Measurements from ENCODE around the gene PROCR. TPM values are rescaled to one million over a fixed set of nuclear protein-coding genes. Genes with fewer than 3 reads are reported as not detected.

Gene PROCR
- total and polyA plus RNA-seq, 10 of the 15 experiments (the other 5 are each of a cell fraction or from before 2014, with no cell fraction given): 0.12 to 0.78 (median 0.35) TPM; not detected in 2

DNA sequence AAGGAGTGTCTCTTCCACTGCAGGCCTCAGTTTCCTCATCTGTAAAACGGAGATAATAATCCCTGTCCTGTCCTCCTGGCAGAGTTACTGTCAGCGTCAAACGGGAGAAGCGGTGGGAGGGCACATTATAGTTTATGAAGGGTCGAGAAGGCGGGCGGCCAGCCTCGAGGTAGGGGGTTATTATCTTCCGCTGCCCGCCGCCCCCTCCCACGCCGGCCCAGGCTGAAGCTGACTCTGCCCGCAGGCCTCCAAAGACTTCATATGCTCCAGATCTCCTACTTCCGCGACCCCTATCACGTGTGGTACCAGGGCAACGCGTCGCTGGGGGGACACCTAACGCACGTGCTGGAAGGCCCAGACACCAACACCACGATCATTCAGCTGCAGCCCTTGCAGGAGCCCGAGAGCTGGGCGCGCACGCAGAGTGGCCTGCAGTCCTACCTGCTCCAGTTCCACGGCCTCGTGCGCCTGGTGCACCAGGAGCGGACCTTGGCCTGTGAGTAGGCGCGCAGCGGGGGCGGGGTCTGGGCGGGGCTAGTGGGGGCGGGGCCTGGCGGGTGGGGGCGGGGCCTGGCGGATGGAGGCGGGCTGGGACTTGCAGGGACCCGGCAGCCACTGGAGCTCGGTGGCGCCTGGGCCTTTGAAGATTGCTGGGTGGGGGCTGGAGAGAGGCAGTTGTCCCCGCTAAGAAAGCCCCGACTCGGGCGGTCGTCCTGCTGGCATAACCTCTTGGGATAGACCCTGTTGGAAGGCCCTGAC, 2.8 kb downstream of the PROCR start:
- WGBS (ENCODE audit: insufficient coverage, insufficient replicate concordance, low lambda C conversion rate, missing lambda C conversion rate): 86% methylated on average over 24 of the region's 49 CpGs
- Histone ChIP-seq H3K27me3 (replicated peaks in 1 of 2; ENCODE audit: control insufficient read depth in 2 of 2, insufficient read depth in 2 of 2, low read length in 1 of 2) (no peaks in the 10 kb centered on the region), H3K4me2 (ENCODE audit: control insufficient read depth, insufficient read depth) (no peak overlapping the region), H3K27ac (ENCODE audit: control insufficient read depth, insufficient read depth) (no peak overlapping the region), H3K79me2 (ENCODE audit: control insufficient read depth, insufficient read depth, low read length) (no peaks in the 10 kb centered on the region), H3K9ac (ENCODE audit: control insufficient read depth, insufficient read depth, low read length) (no peak overlapping the region), H3K36me3 (ENCODE audit: control insufficient read depth in 2 of 2, insufficient read depth in 2 of 2, low read length in 1 of 2) (no peaks in the 10 kb centered on the region), H4K20me1 (ENCODE audit: control insufficient read depth, insufficient read depth) (no peaks in the 10 kb centered on the region), H3K4me3 (no peak overlapping the region), H3K9me3 (replicated peaks; ENCODE audit: control insufficient read depth, insufficient read depth, low read length) (no peaks in the 10 kb centered on the region), H2AFZ (ENCODE audit: control insufficient read depth, low read depth, low read length) (no peak overlapping the region), H3K4me1 (ENCODE audit: control insufficient read depth, insufficient read depth, low read length) (no peaks in the 10 kb centered on the region)
- ChIA-PET POLR2A (no interaction called here), RAD21 (ENCODE audit: unreplicated experiment) (no interaction called here), CTCF (interaction anchor here (0.6 kb wide), 1 partner anchor 149 kb away, joined by 3 read pairs; no protein-coding TSS in a partner anchor), SMC1A (ENCODE audit: uncharacterized antibody, unreplicated experiment) (no interaction called here)
- DNase-seq (ENCODE audit: low read depth, low spot score) (no peak), ATAC-seq (no peak), FAIRE-seq (no peak)
- no TSS peak for BruUV-seq (replicated peaks)
- in situ Hi-C loops (cut with MboI): no loop called here
- TF ChIP-seq CBX5 (IDR thresholded peaks at IDR 0.05; ENCODE audit: low read depth): no peak
- intact Hi-C loops (cut with micrococcal nuclease; ENCODE audit: unreplicated experiment): no loop called here

DNA sequence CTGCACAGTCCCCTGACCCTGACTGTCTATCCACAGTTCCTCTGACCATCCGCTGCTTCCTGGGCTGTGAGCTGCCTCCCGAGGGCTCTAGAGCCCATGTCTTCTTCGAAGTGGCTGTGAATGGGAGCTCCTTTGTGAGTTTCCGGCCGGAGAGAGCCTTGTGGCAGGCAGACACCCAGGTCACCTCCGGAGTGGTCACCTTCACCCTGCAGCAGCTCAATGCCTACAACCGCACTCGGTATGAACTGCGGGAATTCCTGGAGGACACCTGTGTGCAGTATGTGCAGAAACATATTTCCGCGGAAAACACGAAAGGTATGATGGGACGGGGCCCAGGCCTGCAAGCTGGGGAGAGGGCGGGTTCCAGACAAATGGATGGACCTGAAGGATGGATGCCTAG, 4.3 kb downstream of the PROCR start:
- no peaks in the 10 kb centered on the region for H3K9me3 ChIP-seq (replicated peaks; ENCODE audit: control insufficient read depth, insufficient read depth, low read length)
- H3K9ac ChIP-seq (ENCODE audit: control insufficient read depth, insufficient read depth, low read length): no peak overlapping the region
- DNase-seq (ENCODE audit: low read depth, low spot score) (no peak), ATAC-seq (no peak), FAIRE-seq (no peak)
- H3K4me2 ChIP-seq (ENCODE audit: control insufficient read depth, insufficient read depth): no peak overlapping the region
- ChIA-PET RAD21 (ENCODE audit: unreplicated experiment) (no interaction called here), POLR2A (no interaction called here), SMC1A (ENCODE audit: uncharacterized antibody, unreplicated experiment) (no interaction called here), CTCF (no interaction called here)
- H3K27me3 ChIP-seq (replicated peaks in 1 of 2; ENCODE audit: control insufficient read depth in 2 of 2, insufficient read depth in 2 of 2, low read length in 1 of 2): no peaks in the 10 kb centered on the region
- no peaks in the 10 kb centered on the region for H3K4me1 ChIP-seq (ENCODE audit: control insufficient read depth, insufficient read depth, low read length)
- in situ Hi-C loops (cut with MboI) (no loop called here), intact Hi-C loops (cut with micrococcal nuclease; ENCODE audit: unreplicated experiment) (no loop called here)
- no TSS peak for BruUV-seq (replicated peaks)
- no peaks in the 10 kb centered on the region for H3K79me2 ChIP-seq (ENCODE audit: control insufficient read depth, insufficient read depth, low read length)
- H3K36me3 ChIP-seq (ENCODE audit: control insufficient read depth in 2 of 2, insufficient read depth in 2 of 2, low read length in 1 of 2): no peaks in the 10 kb centered on the region
- whole genome bisulfite sequencing (ENCODE audit: insufficient coverage, insufficient replicate concordance, low lambda C conversion rate, missing lambda C conversion rate): 80% methylated on average over 14 of the region's 14 CpGs
- no peak overlapping the region for H3K4me3 ChIP-seq
- no peak overlapping the region for H2AFZ ChIP-seq (ENCODE audit: control insufficient read depth, low read depth, low read length)
- H4K20me1 ChIP-seq (ENCODE audit: control insufficient read depth, insufficient read depth): no peaks in the 10 kb centered on the region
- H3K27ac ChIP-seq (ENCODE audit: control insufficient read depth, insufficient read depth): no peak overlapping the region
- TF ChIP-seq, protein P1, sequence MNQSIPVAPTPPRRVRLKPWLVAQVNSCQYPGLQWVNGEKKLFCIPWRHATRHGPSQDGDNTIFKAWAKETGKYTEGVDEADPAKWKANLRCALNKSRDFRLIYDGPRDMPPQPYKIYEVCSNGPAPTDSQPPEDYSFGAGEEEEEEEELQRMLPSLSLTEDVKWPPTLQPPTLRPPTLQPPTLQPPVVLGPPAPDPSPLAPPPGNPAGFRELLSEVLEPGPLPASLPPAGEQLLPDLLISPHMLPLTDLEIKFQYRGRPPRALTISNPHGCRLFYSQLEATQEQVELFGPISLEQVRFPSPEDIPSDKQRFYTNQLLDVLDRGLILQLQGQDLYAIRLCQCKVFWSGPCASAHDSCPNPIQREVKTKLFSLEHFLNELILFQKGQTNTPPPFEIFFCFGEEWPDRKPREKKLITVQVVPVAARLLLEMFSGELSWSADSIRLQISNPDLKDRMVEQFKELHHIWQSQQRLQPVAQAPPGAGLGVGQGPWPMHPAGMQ (IDR thresholded peaks at IDR 0.05; ENCODE audit: borderline replicate concordance): no peak
- TF ChIP-seq GATAD2B (conservative IDR thresholded peaks at IDR 0.05; ENCODE audit: low read depth) (no peak), HDAC6 (IDR thresholded peaks at IDR 0.05; ENCODE audit: unreplicated experiment) (no peak), SMARCA5 (IDR thresholded peaks at IDR 0.05) (no peak), ESRRA (IDR thresholded peaks at IDR 0.05; ENCODE audit: low read length) (no peak), MYB (IDR thresholded peaks at IDR 0.05; ENCODE audit: borderline replicate concordance, low read depth, low read length) (no peak), CEBPB (IDR thresholded peaks at IDR 0.05; ENCODE audit: borderline replicate concordance in 1 of 2, low read depth in 2 of 2, low read length in 2 of 2) (no peak), ZNF274 (IDR thresholded peaks at IDR 0.05; ENCODE audit: insufficient read depth, insufficient read length) (no peak), IKZF2 (IDR thresholded peaks at IDR 0.05) (no peak), RUNX3 (IDR thresholded peaks at IDR 0.05; ENCODE audit: low read length) (no peak), RCOR1 (conservative IDR thresholded peaks at IDR 0.05; ENCODE audit: low read depth, low read length) (no peak)
- TF ChIP-seq, protein P2, sequence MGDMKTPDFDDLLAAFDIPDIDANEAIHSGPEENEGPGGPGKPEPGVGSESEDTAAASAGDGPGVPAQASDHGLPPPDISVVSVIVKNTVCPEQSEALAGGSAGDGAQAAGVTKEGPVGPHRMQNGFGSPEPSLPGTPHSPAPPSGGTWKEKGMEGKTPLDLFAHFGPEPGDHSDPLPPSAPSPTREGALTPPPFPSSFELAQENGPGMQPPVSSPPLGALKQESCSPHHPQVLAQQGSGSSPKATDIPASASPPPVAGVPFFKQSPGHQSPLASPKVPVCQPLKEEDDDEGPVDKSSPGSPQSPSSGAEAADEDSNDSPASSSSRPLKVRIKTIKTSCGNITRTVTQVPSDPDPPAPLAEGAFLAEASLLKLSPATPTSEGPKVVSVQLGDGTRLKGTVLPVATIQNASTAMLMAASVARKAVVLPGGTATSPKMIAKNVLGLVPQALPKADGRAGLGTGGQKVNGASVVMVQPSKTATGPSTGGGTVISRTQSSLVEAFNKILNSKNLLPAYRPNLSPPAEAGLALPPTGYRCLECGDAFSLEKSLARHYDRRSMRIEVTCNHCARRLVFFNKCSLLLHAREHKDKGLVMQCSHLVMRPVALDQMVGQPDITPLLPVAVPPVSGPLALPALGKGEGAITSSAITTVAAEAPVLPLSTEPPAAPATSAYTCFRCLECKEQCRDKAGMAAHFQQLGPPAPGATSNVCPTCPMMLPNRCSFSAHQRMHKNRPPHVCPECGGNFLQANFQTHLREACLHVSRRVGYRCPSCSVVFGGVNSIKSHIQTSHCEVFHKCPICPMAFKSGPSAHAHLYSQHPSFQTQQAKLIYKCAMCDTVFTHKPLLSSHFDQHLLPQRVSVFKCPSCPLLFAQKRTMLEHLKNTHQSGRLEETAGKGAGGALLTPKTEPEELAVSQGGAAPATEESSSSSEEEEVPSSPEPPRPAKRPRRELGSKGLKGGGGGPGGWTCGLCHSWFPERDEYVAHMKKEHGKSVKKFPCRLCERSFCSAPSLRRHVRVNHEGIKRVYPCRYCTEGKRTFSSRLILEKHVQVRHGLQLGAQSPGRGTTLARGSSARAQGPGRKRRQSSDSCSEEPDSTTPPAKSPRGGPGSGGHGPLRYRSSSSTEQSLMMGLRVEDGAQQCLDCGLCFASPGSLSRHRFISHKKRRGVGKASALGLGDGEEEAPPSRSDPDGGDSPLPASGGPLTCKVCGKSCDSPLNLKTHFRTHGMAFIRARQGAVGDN (IDR thresholded peaks at IDR 0.05): no peak

Data from GM12878 (cell line).